Ovary (tissue), 9 donors: ENCODE results near the gene SEC14L2. TPM values are rescaled to one million over a fixed set of nuclear protein-coding genes. Genes with fewer than 3 reads are reported as not detected.

ENCODE experiments used
- DNase-seq, 5 donors: peaks; one replicate each; pipeline ENCODE4 v3.0.0-alpha.2; 2019 to 2020
- H3K27ac ChIP-seq, 2 donors: fragments of 200-600 bp; one replicate each; pipeline versions ENCODE4 v1.5.1 to v1.8.0; 2019 to 2022
- H3K27me3 ChIP-seq: fragments of 200-600 bp; one replicate; pipeline ENCODE4 v1.8.0; 2022
- H3K36me3 ChIP-seq: fragments of 200-600 bp; sonication (generic); one replicate; pipeline ENCODE4 v1.5.1; 2019
- H3K4me1 ChIP-seq: one replicate; pipeline ENCODE4 v1.8.1; 2013; ENCODE audit warnings: mild to moderate bottlenecking, moderate library complexity; ENCODE audit not compliant: insufficient read depth
- H3K4me3 ChIP-seq: fragments of 200-600 bp; sonication (generic); one replicate; pipeline ENCODE4 v1.5.1; 2017
- H3K9me3 ChIP-seq, 2 donors: fragments of 200-600 bp in 1 of 2; sonication (generic) in 1 of 2; one replicate each; pipeline versions ENCODE4 v1.5.1 to v1.8.1; 2013 to 2019; ENCODE audit warnings: mild to moderate bottlenecking in 1 of 2, moderate library complexity in 1 of 2
- EP300 ChIP-seq: sonication (generic); formaldehyde crosslinking; IDR thresholded peaks from one replicate; pipeline ENCODE4 v1.6.1; 2017; ENCODE audit warnings: antibody characterized with exemption
- POLR2A ChIP-seq: fragments of 450-650 bp; IDR thresholded peaks from one replicate; pipeline ENCODE4 v1.6.1; 2017; ENCODE audit warnings: antibody characterized with exemption, mild to moderate bottlenecking, moderate library complexity
- WGBS, 3 donors: extraction: QIAGEN DNeasy Blood & Tissue Kit in 1 of 3; methylation state at CpG; one replicate each; pipeline versions ENCODE4 v1.1.5 to v1.1.7; 2013 to 2017; 5-methylcytosine and 5-hydroxymethylcytosine counted together
- intact Hi-C, 4 donors: fragments of 100-400 bp; cut with DNase I; formaldehyde crosslinking; loops; one replicate each; pipeline versions ENCODE4 v1.11.0 to v1.15.1; 2022 to 2023
- polyA plus RNA-seq, 2 donors: library from polyadenylated mRNA; stranded (reverse); fragments of 200-250 nt in 1 of 2; fragments of 350-450 nt in 1 of 2; fragmentation: Illumina TruSeq in 1 of 2; extraction: RNeasy Lipid Tissue Mini Kit (QIAGEN cat#74804) in 1 of 2; gene quantifications; one replicate each; pipeline ENCODE4 v1.2.3, GENCODE V29; 2013 to 2014
- total RNA-seq, 7 donors: library from RNA; depleted of rRNA in 2 of 7; stranded (reverse); fragments of >200 nt in 2 of 7; fragmentation: NEBNext Ultra II Directional in 3 of 7; extraction: Animal tissue kit (Norgen Biotek cat#: 25700) in 3 of 7; gene quantifications; one replicate each; pipeline versions ENCODE4 v1.1.0 to v1.2.4, GENCODE V29; 2016 to 2023
- TF ChIP-seq, protein P1 (sequence below), 3 donors: fragments of 450-650 bp in 2 of 3; fragments of 200-600 bp in 1 of 3; IDR thresholded peaks; one replicate each; pipeline versions ENCODE4 v1.5.1 to v1.8.0; 2016 to 2022; ENCODE audit warnings: antibody characterized with exemption in 3 of 3, mild to moderate bottlenecking in 1 of 3
- donor health status: DM: no; HTN: no; CAD: no; lungs with moderate emphysema.
- donor health status: DM: no; HTN: no; CAD: no.
- donor health status: Bipolar disorder and iron deficiency.
- donor health status: DM: yes; HTN: yes; CAD: no.
- donor health status: DM: no; HTN: no; CAD: no.
- donor health status: DM: yes; HTN: yes; CAD: no.

The SEC14L2 gene
- total and polyA plus RNA-seq, 9 donors: 2.5 to 14.3 (median 8.2) TPM

DNA sequence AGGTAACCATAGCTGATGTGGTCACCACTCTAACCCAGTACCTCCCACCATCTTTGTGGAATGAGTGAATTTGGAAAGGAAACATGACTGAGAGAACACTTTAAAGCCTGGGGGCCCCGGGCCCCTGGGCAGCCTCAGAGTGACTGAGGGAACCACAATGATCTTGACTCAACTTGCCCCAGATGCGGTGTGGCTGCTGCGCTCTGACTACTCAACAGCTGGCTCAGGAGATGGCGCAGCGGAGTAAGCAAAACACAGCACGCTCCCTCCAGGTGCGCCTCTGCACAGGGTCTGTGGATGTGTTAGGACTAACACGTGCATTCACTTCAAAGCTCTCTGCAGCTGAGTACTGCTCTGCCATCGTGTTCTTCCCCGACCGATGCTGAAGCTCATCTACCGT is 15.6 kb upstream of the SEC14L2 start:
- no peak for TF ChIP-seq POLR2A
- TF ChIP-seq, protein P1, sequence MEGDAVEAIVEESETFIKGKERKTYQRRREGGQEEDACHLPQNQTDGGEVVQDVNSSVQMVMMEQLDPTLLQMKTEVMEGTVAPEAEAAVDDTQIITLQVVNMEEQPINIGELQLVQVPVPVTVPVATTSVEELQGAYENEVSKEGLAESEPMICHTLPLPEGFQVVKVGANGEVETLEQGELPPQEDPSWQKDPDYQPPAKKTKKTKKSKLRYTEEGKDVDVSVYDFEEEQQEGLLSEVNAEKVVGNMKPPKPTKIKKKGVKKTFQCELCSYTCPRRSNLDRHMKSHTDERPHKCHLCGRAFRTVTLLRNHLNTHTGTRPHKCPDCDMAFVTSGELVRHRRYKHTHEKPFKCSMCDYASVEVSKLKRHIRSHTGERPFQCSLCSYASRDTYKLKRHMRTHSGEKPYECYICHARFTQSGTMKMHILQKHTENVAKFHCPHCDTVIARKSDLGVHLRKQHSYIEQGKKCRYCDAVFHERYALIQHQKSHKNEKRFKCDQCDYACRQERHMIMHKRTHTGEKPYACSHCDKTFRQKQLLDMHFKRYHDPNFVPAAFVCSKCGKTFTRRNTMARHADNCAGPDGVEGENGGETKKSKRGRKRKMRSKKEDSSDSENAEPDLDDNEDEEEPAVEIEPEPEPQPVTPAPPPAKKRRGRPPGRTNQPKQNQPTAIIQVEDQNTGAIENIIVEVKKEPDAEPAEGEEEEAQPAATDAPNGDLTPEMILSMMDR (IDR thresholded peaks at IDR 0.05): no peak
- no peak for TF ChIP-seq EP300
- no peaks in the 10 kb centered on the region for H3K9me3 ChIP-seq
- H3K4me3 ChIP-seq: no peak overlapping the region
- no peak for DNase-seq
- no peak overlapping the region for H3K27ac ChIP-seq
- no peaks in the 10 kb centered on the region for H3K36me3 ChIP-seq
- H3K4me1 ChIP-seq: no peaks in the 10 kb centered on the region
- no peaks in the 10 kb centered on the region for H3K27me3 ChIP-seq
- intact Hi-C loops: loop anchor here in 2 of 4 donors (5.0 to 10.0 kb wide), 2 partner anchors 114 to 276 kb away; partner anchors contain the start of gene OSM (in 1 of the 2)
- 85 to 91% (median 87%) methylated on average over 12 of the region's 12 CpGs for WGBS, 3 donors

DNA sequence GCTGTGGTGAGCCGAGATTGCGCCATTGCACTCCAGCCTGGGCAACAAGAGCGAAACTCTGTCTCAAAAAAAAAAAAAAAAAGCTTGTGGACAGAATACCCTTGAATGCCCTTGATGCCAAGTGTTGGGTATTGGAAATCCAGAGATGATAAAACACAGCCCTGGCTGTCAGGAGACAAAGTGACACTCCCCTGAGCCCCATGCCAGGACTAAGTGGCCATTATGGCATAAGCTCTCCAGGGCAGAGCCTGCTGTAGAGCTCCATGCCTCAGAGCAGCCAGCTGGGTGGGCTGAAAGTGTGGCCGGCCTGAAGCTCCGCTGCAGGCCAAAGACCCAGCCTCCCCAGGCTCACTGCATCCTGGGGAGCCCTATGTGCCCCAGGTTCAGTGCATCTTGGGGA is 14.5 kb upstream of the SEC14L2 start:
- no peaks in the 10 kb centered on the region for H3K36me3 ChIP-seq
- WGBS, 3 donors: 92 to 99% (median 95%) methylated on average over 5 of the region's 5 CpGs
- DNase-seq: no peak
- H3K4me1 ChIP-seq: peaks cover 4% of the 10 kb centered on the region
- no peak overlapping the region for H3K4me3 ChIP-seq
- no peaks in the 10 kb centered on the region for H3K27me3 ChIP-seq
- H3K9me3 ChIP-seq: no peaks in the 10 kb centered on the region
- TF ChIP-seq EP300: no peak
- TF ChIP-seq, protein P1 (IDR thresholded peaks at IDR 0.05): no peak
- no peak for TF ChIP-seq POLR2A
- no peak overlapping the region for H3K27ac ChIP-seq
- intact Hi-C loops: loop anchor here in 2 of 4 donors (5.0 to 10.0 kb wide), 2 partner anchors 115 to 278 kb away; partner anchors contain the start of gene OSM (in 1 of the 2)

DNA sequence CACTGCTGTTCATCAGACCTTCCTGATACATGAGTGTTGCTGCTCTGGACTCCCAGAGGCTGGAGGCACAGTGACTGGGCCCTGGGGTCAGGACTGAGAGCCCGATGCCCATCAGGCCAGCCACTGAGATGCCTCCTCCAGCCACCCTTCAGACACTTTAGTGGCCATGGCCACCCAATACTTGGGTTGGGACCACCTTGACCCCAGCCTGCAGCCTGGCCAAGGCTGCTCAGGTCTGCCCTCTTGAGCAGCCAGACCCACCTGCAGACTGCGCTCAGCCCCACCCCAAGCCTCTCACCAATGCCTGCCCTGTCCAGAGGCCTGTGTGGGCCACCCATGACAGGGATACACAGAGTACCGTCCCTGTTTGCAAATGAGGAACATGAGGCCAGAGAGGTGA is 13.8 kb upstream of the SEC14L2 start:
- Histone ChIP-seq H3K27me3 (no peaks in the 10 kb centered on the region), H3K4me1 (peaks cover 4% of the 10 kb centered on the region), H3K9me3 (no peaks in the 10 kb centered on the region), H3K4me3 (no peak overlapping the region), H3K27ac (no peak overlapping the region), H3K36me3 (no peaks in the 10 kb centered on the region)
- TF ChIP-seq, protein P1 (IDR thresholded peaks at IDR 0.05): no peak
- TF ChIP-seq EP300: no peak
- TF ChIP-seq POLR2A: no peak
- 54 to 91% (median 83%) methylated on average over 1 to 3 of the region's 3 CpGs for WGBS, 3 donors
- intact Hi-C loops: loop anchor here in 2 of 4 donors (5.0 to 10.0 kb wide), 2 partner anchors 116 to 278 kb away; partner anchors contain the start of gene OSM (in 1 of the 2)
- DNase-seq: no peak

DNA sequence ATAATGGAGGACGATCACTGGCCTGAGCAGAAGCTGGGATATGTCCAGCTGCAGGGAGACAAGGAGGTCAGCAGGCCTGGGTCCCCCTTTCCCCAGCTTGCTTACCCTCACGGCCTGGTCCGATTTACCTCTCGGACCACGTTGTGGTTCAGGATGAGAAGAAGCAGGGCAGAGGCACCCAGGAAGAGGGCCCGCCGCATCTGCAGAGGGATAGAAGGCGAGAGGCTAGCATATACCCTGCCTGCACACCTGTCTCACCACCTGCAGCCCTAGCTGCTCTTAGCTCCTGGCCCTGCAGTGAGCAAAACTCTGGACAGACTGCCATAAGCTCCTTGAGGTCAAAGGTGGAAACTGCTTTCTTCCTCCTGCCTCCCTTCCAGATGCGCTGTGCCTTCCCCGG is 10.9 kb upstream of the SEC14L2 start:
- WGBS, 3 donors: 89 to 93% (median 90%) methylated on average over 10 of the region's 10 CpGs
- intact Hi-C loops: loop anchor here (2.0 to 10.0 kb wide), 7 partner anchors 29 to 281 kb away; partner anchors contain the start of genes CASTOR1 (in 2 of the 4), CCDC157 (in 1 of the 4) and SF3A1 (in 1 of the 4)
- DNase-seq: no peak
- no peaks in the 10 kb centered on the region for H3K9me3 ChIP-seq
- no peak overlapping the region for H3K4me3 ChIP-seq
- H3K27me3 ChIP-seq: no peaks in the 10 kb centered on the region
- TF ChIP-seq EP300: no peak
- no peak for TF ChIP-seq POLR2A
- TF ChIP-seq, protein P1 (IDR thresholded peaks at IDR 0.05): no peak
- no peaks in the 10 kb centered on the region for H3K36me3 ChIP-seq
- peaks cover 4% of the 10 kb centered on the region for H3K4me1 ChIP-seq
- H3K27ac ChIP-seq: no peak overlapping the region
